Measurements from ENCODE around the gene JMJD6.

Gene JMJD6

GRCh38 chr17:76682296-76682695, 44.1 kb downstream of the JMJD6 start:
- in situ Hi-C loops (cut with MboI; ENCODE audit: low sequenced_read_pairs) = no loop called here

- in situ Hi-C loops (cut with MboI; ENCODE audit: low sequenced_read_pairs) = no loop called here
These were observed 44.9 kb downstream of the JMJD6 start for GRCh38 chr17:76681222-76682137.

- in situ Hi-C loops (cut with MboI; ENCODE audit: low sequenced_read_pairs) = no loop called here
These were observed 47.2 kb downstream of the JMJD6 start for GRCh38 chr17:76679239-76679638.

GRCh38 chr17:76678330-76678729, 48.1 kb downstream of the JMJD6 start:
- in situ Hi-C loops (cut with MboI; ENCODE audit: low sequenced_read_pairs) = no loop called here

GRCh38 chr17:76677406-76677805, 49.0 kb downstream of the JMJD6 start:
- in situ Hi-C loops (cut with MboI; ENCODE audit: low sequenced_read_pairs) = no loop called here

- in situ Hi-C loops (cut with MboI; ENCODE audit: low sequenced_read_pairs) = no loop called here
These were observed 49.8 kb downstream of the JMJD6 start for GRCh38 chr17:76676629-76677028.

- in situ Hi-C loops (cut with MboI; ENCODE audit: low sequenced_read_pairs) = no loop called here
These were observed 50.8 kb downstream of the JMJD6 start for GRCh38 chr17:76675648-76676047.

GRCh38 chr17:76674600-76674999, 51.8 kb downstream of the JMJD6 start:
- in situ Hi-C loops (cut with MboI; ENCODE audit: low sequenced_read_pairs) = no loop called here

- in situ Hi-C loops (cut with MboI; ENCODE audit: low sequenced_read_pairs) = no loop called here
These were observed 52.7 kb downstream of the JMJD6 start for GRCh38 chr17:76673729-76674128.

GRCh38 chr17:76672892-76673291, 53.5 kb downstream of the JMJD6 start:
- in situ Hi-C loops (cut with MboI; ENCODE audit: low sequenced_read_pairs) = no loop called here

GRCh38 chr17:76672270-76672851, 54.0 kb downstream of the JMJD6 start:
- in situ Hi-C loops (cut with MboI; ENCODE audit: low sequenced_read_pairs) = no loop called here

GRCh38 chr17:76671912-76672262, 54.5 kb downstream of the JMJD6 start:
- in situ Hi-C loops (cut with MboI; ENCODE audit: low sequenced_read_pairs) = no loop called here

GRCh38 chr17:76671123-76671911, 55.1 kb downstream of the JMJD6 start:
- in situ Hi-C loops (cut with MboI; ENCODE audit: low sequenced_read_pairs) = no loop called here

GRCh38 chr17:76670718-76671122, 55.7 kb downstream of the JMJD6 start:
- in situ Hi-C loops (cut with MboI; ENCODE audit: low sequenced_read_pairs) = no loop called here

- in situ Hi-C loops (cut with MboI; ENCODE audit: low sequenced_read_pairs) = no loop called here
These were observed 56.2 kb downstream of the JMJD6 start for GRCh38 chr17:76670020-76670717.
